K562 (cell line): ENCODE measurements around the gene FGF12. TPM values are rescaled to one million over a fixed set of nuclear protein-coding genes. Genes with fewer than 3 reads are reported as not detected.

Experiments
- ATAC-seq: fragments of 200-7000 bp; cut with Tn5 transposase; 3 replicates; pipeline ENCODE4 v1.9.1; 2020; ENCODE audit warnings: moderate library complexity
- BruUV-seq: library from RNA; stranded (reverse); fragments of 400-500 nt; replicated peaks from 2 replicates; lab custom pipeline; 2021; lab: Mats Ljungman, UMichigan
- CTCF ChIA-PET: fragments of 300-600 bp; formaldehyde crosslinking; extraction: SDS; loops from one replicate; lab custom pipeline; 2021; ENCODE audit warnings: low intra/inter-chr PET ratio; lab: Yijun Ruan, JAX
- POLR2A ChIA-PET: fragments of 300-600, 350-650 bp; sonication (Branson Sonifier 250); formaldehyde crosslinking; extraction: SDS; loops from one replicate; lab custom pipeline; 2021; ENCODE audit warnings: antibody characterized with exemption, inconsistent platforms; lab: Yijun Ruan, JAX
- DNase-seq, 4 experiments: peaks; one replicate each; pipeline versions ENCODE4 v3.0.0 to v3.0.0-alpha.2; 2011 to 2018; ENCODE audit warnings: low spot score in 3 of 4, mixed read lengths in 3 of 4; ENCODE audit errors: extremely low read depth in 1 of 4
- FAIRE-seq: peaks from 2 replicates; lab custom pipeline; 2011; peaks lifted over from hg19 to GRCh38; lab: Jason Lieb, UNC
- H2AFZ ChIP-seq: 2 replicates; pipeline ENCODE4 v1.6.0; 2011; ENCODE audit warnings: low read depth, low read length, control low read depth, inconsistent platforms
- H3K27ac ChIP-seq: fragments of 200-600 bp; 3 replicates; pipeline ENCODE4 v1.8.0; 2011; ENCODE audit warnings: low read depth, mild to moderate bottlenecking, control low read depth, inconsistent platforms, low read length, moderate library complexity, mixed read lengths; ENCODE audit errors: extremely low read depth
- H3K27me3 ChIP-seq, 2 experiments: fragments of 300-600 bp in 1 of 2; 2 replicates in 1 of 2; 3 replicates in 1 of 2; pipeline versions ENCODE4 v1.6.0 to v1.8.0; 2011; ENCODE audit warnings: inconsistent platforms in 2 of 2, low read length in 2 of 2, mild to moderate bottlenecking in 1 of 2, mixed read lengths in 1 of 2, moderate library complexity in 1 of 2; ENCODE audit not compliant: control insufficient read depth in 2 of 2, insufficient read depth in 2 of 2
- H3K36me3 ChIP-seq: fragments of 300-600 bp; 3 replicates; pipeline ENCODE4 v1.8.0; 2011; ENCODE audit warnings: mild to moderate bottlenecking, low read length, inconsistent platforms; ENCODE audit not compliant: control insufficient read depth, insufficient read depth
- H3K4me1 ChIP-seq, 2 experiments: fragments of 200-600 bp in 1 of 2; replicated peaks in 1 of 2; 2 replicates in 1 of 2; 3 replicates in 1 of 2; pipeline versions ENCODE4 v1.5.1 to v1.8.0; 2011; ENCODE audit warnings: inconsistent platforms in 2 of 2, low read length in 2 of 2, mild to moderate bottlenecking in 1 of 2, mixed read lengths in 1 of 2, moderate library complexity in 1 of 2; ENCODE audit not compliant: control insufficient read depth in 2 of 2, insufficient read depth in 2 of 2
- H3K4me2 ChIP-seq: 2 replicates; pipeline ENCODE4 v1.6.1; 2011; ENCODE audit warnings: low read length, control low read depth, inconsistent platforms, mixed read lengths; ENCODE audit not compliant: insufficient read depth
- H3K4me3 ChIP-seq: fragments of 200-600 bp; sonication (generic), shearing (Covaris generic); 2 replicates; pipeline ENCODE4 v1.5.1; 2016; ENCODE audit warnings: control low read depth, inconsistent platforms
- H3K79me2 ChIP-seq: fragments of 200-600 bp; 3 replicates; pipeline ENCODE4 v1.8.0; 2011; ENCODE audit warnings: low read length, inconsistent platforms; ENCODE audit not compliant: control insufficient read depth, insufficient read depth
- H3K9ac ChIP-seq, 2 experiments: 2 replicates each; pipeline versions ENCODE4 v1.6.0 to v1.6.1; 2011; ENCODE audit warnings: low read depth in 2 of 2, low read length in 2 of 2, control low read depth in 1 of 2, inconsistent platforms in 1 of 2, mild to moderate bottlenecking in 1 of 2, mixed read lengths in 1 of 2; ENCODE audit not compliant: insufficient read depth in 1 of 2
- H3K9me1 ChIP-seq: one replicate; pipeline ENCODE4 v1.6.0; 2011; ENCODE audit warnings: inconsistent platforms, mild to moderate bottlenecking, low read length, moderate library complexity; ENCODE audit not compliant: control insufficient read depth, insufficient read depth
- H3K9me3 ChIP-seq: replicated peaks from 2 replicates; pipeline ENCODE4 v1.5.1; 2011; ENCODE audit warnings: low read depth, low read length, inconsistent platforms; ENCODE audit not compliant: control insufficient read depth, insufficient read depth
- H4K20me1 ChIP-seq: replicated peaks from 2 replicates; pipeline ENCODE4 v1.6.1; 2011; ENCODE audit warnings: low read length, inconsistent platforms, mixed read lengths; ENCODE audit not compliant: control insufficient read depth, insufficient read depth
- CREB3 ChIP-seq: fragments of 450-650 bp; conservative IDR thresholded peaks from 2 replicates; pipeline ENCODE4 v1.6.1; 2016; ENCODE audit warnings: missing genetic modification characterization, low read depth, mild to moderate bottlenecking, missing compliant biosample characterization, moderate library complexity
- FOXP4 ChIP-seq: sonication (generic); formaldehyde crosslinking; IDR thresholded peaks from 2 replicates; pipeline ENCODE4 v1.8.0; 2022; ENCODE audit warnings: mild to moderate bottlenecking, missing genetic modification reagents, borderline replicate concordance
- HINFP ChIP-seq: fragments of 450-650 bp; conservative IDR thresholded peaks from 2 replicates; pipeline ENCODE4 v1.6.1; 2016; ENCODE audit warnings: missing genetic modification characterization, low read depth, mild to moderate bottlenecking, control low read depth, missing compliant biosample characterization
- MCM7 ChIP-seq, 2 experiments: fragments of 450-650 bp; IDR thresholded peaks; 2 replicates each; pipeline ENCODE4 v1.6.1; 2016 to 2018
- MXD1 ChIP-seq: fragments of 250-450 bp; sonication (Bioruptor Pico); IDR thresholded peaks from 2 replicates; pipeline ENCODE4 v1.8.0; 2021; ENCODE audit warnings: borderline replicate concordance, mild to moderate bottlenecking, moderate library complexity; ENCODE audit not compliant: poor library complexity, severe bottlenecking
- SIN3A ChIP-seq, 2 experiments: fragments of 150-350 bp in 1 of 2; IDR thresholded peaks; 2 replicates each; pipeline ENCODE4 v1.6.1; 2011 to 2016; ENCODE audit warnings: borderline replicate concordance in 2 of 2, low read depth in 2 of 2, low read length in 2 of 2, mild to moderate bottlenecking in 2 of 2, moderate library complexity in 2 of 2; ENCODE audit not compliant: control insufficient read depth in 1 of 2
- VEZF1 ChIP-seq: fragments of 200-800 bp; sonication (Bioruptor generic); IDR thresholded peaks from 2 replicates; pipeline ENCODE4 v1.6.1; 2017; ENCODE audit warnings: missing genetic modification characterization, missing compliant biosample characterization
- ZBTB12 ChIP-seq: fragments of 250-450 bp; sonication (Bioruptor Pico); IDR thresholded peaks from 2 replicates; pipeline ENCODE4 v1.4.0; 2020
- ZFX ChIP-seq: sonication (generic); formaldehyde crosslinking; IDR thresholded peaks from 2 replicates; pipeline ENCODE4 v1.8.0; 2022; ENCODE audit warnings: mild to moderate bottlenecking, missing genetic modification reagents, moderate library complexity
- ZNF239 ChIP-seq: fragments of 250-450 bp; sonication (Bioruptor Pico); IDR thresholded peaks from 2 replicates; pipeline ENCODE4 v1.4.0; 2020; ENCODE audit warnings: mild to moderate bottlenecking
- ZNF316 ChIP-seq: fragments of 450-650 bp; IDR thresholded peaks from 2 replicates; pipeline ENCODE4 v1.6.1; 2016
- WGBS: fragments of 100-300 bp; shearing (Covaris generic); methylation state at CpG from one replicate; pipeline ENCODE4 v1.1.6; 2016; ENCODE audit warnings: low coverage, mixed read lengths; ENCODE audit not compliant: insufficient coverage; ENCODE audit errors: missing lambda C conversion rate; 5-methylcytosine and 5-hydroxymethylcytosine counted together
- in situ Hi-C: fragments of 300-500 bp; cut with MboI; formaldehyde crosslinking; loops from 4 replicates; pipeline ENCODE4 v1.15.0; 2018; ENCODE audit warnings: inconsistent platforms, mixed read lengths
- intact Hi-C: fragments of 100-400 bp; cut with micrococcal nuclease; formaldehyde crosslinking; loops from 2 replicates; pipeline ENCODE4 v1.14.2; 2022
- polyA plus RNA-seq, 8 experiments: library from polyadenylated mRNA; depleted of rRNA in 4 of 8; stranded (reverse) in 5 of 8; unstranded in 3 of 8; fragments of >200 nt; fragmentation: Nextera tagmentation in 2 of 8; fragmentation: Illumina TruSeq in 1 of 8; extraction: Ambion mirVana in 2 of 8; extraction: Trizol in 1 of 8; gene quantifications; 2 replicates each; pipeline versions ENCODE4 v1.2.1 to v1.2.3, GENCODE V29; 2011 to 2014; ENCODE audit warnings: inconsistent platforms in 1 of 8, missing spikeins in 1 of 8
- total RNA-seq, 7 experiments: library from RNA; depleted of rRNA in 6 of 7; stranded (reverse); fragments of >200 nt in 6 of 7; fragmentation: Illumina TruSeq in 2 of 7; extraction: Trizol in 2 of 7; gene quantifications; 2 replicates each; pipeline versions ENCODE4 v1.2.1 to v1.2.3, GENCODE V29; 2011 to 2021; ENCODE audit warnings: low replicate concordance in 1 of 7

Gene FGF12
- total and polyA plus RNA-seq, 9 of the 15 experiments (the other 6 are each of a cell fraction or from before 2014, with no cell fraction given), result not detected

GRCh38 chr3:192220915-192221314 lies 506.4 kb downstream of the FGF12 start:
- no peaks in the 10 kb centered on the region for H3K27me3 ChIP-seq
- ATAC-seq (no peak), FAIRE-seq (no peak)
- H3K9me1 ChIP-seq, result no peaks in the 10 kb centered on the region
- TF ChIP-seq VEZF1 (CRISPR knock-in tag) (no peak), ZNF316 (no peak), SIN3A (IDR thresholded peaks at IDR 0.05; ENCODE audit: borderline replicate concordance in 2 of 2, control insufficient read depth in 1 of 2, low read depth in 2 of 2, low read length in 2 of 2) (no peak), CREB3 (no peak), ZBTB12 (CRISPR knock-in tag) (no peak), HINFP (tag) (no peak), MCM7 (IDR thresholded peaks at IDR 0.05) (no peak), MXD1 (no peak), FOXP4 (CRISPR knock-in tag) (no peak), ZNF239 (CRISPR knock-in tag) (no peak), ZFX (CRISPR knock-in tag) (no peak)
- TF ChIP-seq, all 486 proteins: peak for 0
- Histone ChIP-seq H3K4me3 (no peak overlapping the region), H4K20me1 (no peaks in the 10 kb centered on the region), H3K4me1 (no peaks in the 10 kb centered on the region), H3K4me2 (no peak overlapping the region), H3K27ac (no peak overlapping the region), H3K9me3 (peaks cover 1% of the 10 kb centered on the region; the same call in 1 of the 2 replicates), H3K79me2 (no peaks in the 10 kb centered on the region), H3K9ac (no peak overlapping the region), H3K36me3 (no peaks in the 10 kb centered on the region), H2AFZ (no peak overlapping the region)
- intact Hi-C loops, result no loop called here
- ChIA-PET CTCF (no interaction called here), POLR2A (no interaction called here)
- no peak for DNase-seq
- BruUV-seq, result no TSS peak
- 0% methylated on average over 1 of the region's 1 CpG for WGBS
- in situ Hi-C loops, result no loop called here
